HT-29 (cell line): ENCODE measurements around the gene DGCR6L. TPM values are rescaled to one million over a fixed set of nuclear protein-coding genes. Genes with fewer than 3 reads are reported as not detected.

Source experiments
- total RNA-seq: library from RNA; depleted of rRNA; stranded (reverse); fragments of >200 nt; shearing (Covaris generic); gene quantifications from 2 replicates; pipeline ENCODE4 v1.2.3, GENCODE V29; 2014; rRNA removed

Gene DGCR6L
- total RNA-seq, 1 experiment from 2014 or later = 132 TPM

Other genes starting within 250 kb of the DGCR6L start
- 74.9 and 87.2 TPM in 2 replicates for gene DGCR8, start 239.8 kb downstream of the DGCR6L start, total RNA-seq
- gene RANBP1, start 204.0 kb downstream of the DGCR6L start, total RNA-seq = 978 and 1,308 TPM in 2 replicates
- gene TRMT2A, start 202.8 kb downstream of the DGCR6L start, total RNA-seq = 241 and 278 TPM in 2 replicates
- gene ZDHHC8, start 188.3 kb downstream of the DGCR6L start, total RNA-seq = 62.9 and 94.8 TPM in 2 replicates
- 0.20 and 0.34 TPM in 2 replicates for gene CCDC188, start 169.0 kb downstream of the DGCR6L start, total RNA-seq
- gene RTN4R, start 51.7 kb downstream of the DGCR6L start, total RNA-seq = 41.7 and 45.7 TPM in 2 replicates
- gene ZNF74, start 74.1 kb upstream of the DGCR6L start, total RNA-seq = 18.6 and 22.2 TPM in 2 replicates
- gene SCARF2, start 117.8 kb upstream of the DGCR6L start, total RNA-seq = 0.18 and 0.39 TPM in 2 replicates
- gene KLHL22, start 175.7 kb upstream of the DGCR6L start, total RNA-seq = 12.8 and 15.7 TPM in 2 replicates
- gene MED15, start 187.6 kb upstream of the DGCR6L start, total RNA-seq = 110 and 127 TPM in 2 replicates